SH-SY5Y (cell line): ENCODE measurements around the gene PLD5.

ENCODE experiments used
- GATA2 ChIP-seq: IDR thresholded peaks from 2 replicates; pipeline ENCODE4 v1.6.1; 2011; ENCODE audit warnings: mild to moderate bottlenecking, low read depth, low read length
- GATA3 ChIP-seq: IDR thresholded peaks from 2 replicates; pipeline ENCODE4 v1.6.1; 2011; ENCODE audit warnings: low read depth, mild to moderate bottlenecking, low read length, moderate library complexity

The PLD5 gene

GRCh38 chr1:242178436-242178835 lies 346.1 kb downstream of the PLD5 start:
- TF ChIP-seq GATA2 (no peak), GATA3 (no peak)

GRCh38 chr1:242162140-242162539 lies 362.4 kb downstream of the PLD5 start:
- TF ChIP-seq GATA3 = no peak
- no peak for TF ChIP-seq GATA2

GRCh38 chr1:242147096-242147976 lies 377.2 kb downstream of the PLD5 start:
- TF ChIP-seq GATA3 (no peak), GATA2 (no peak)

- TF ChIP-seq GATA2 (no peak), GATA3 (no peak)
Observed at GRCh38 chr1:242146652-242147051, 377.8 kb downstream of the PLD5 start.

- TF ChIP-seq GATA2 (no peak), GATA3 (no peak)
Observed at GRCh38 chr1:242140836-242141235, 383.7 kb downstream of the PLD5 start.

GRCh38 chr1:242139986-242140385 lies 384.5 kb downstream of the PLD5 start:
- TF ChIP-seq GATA2 = no peak
- TF ChIP-seq GATA3 = no peak

- no peak for TF ChIP-seq GATA2
- TF ChIP-seq GATA3 = no peak
Observed at GRCh38 chr1:242139442-242139841, 385.1 kb downstream of the PLD5 start.

- no peak for TF ChIP-seq GATA3
Observed at GRCh38 chr1:242133796-242134195, 390.7 kb downstream of the PLD5 start.

GRCh38 chr1:242133351-242133750 lies 391.1 kb downstream of the PLD5 start:
- TF ChIP-seq GATA2 (no peak), GATA3 (no peak)

- TF ChIP-seq GATA3 (no peak), GATA2 (peak; percentile 69)
Observed at GRCh38 chr1:242132121-242132817, 392.2 kb downstream of the PLD5 start.

- no peak for TF ChIP-seq GATA2
- no peak for TF ChIP-seq GATA3
Observed at GRCh38 chr1:242128951-242129502, 395.5 kb downstream of the PLD5 start.

- TF ChIP-seq GATA3 (no peak), GATA2 (no peak)
Observed at GRCh38 chr1:242120432-242120831, 404.1 kb downstream of the PLD5 start.

- TF ChIP-seq GATA3 (no peak), GATA2 (no peak)
Observed at GRCh38 chr1:242100921-242101320, 423.6 kb downstream of the PLD5 start.

- TF ChIP-seq GATA3 (no peak), GATA2 (no peak)
Observed at GRCh38 chr1:242093116-242093515, 431.4 kb downstream of the PLD5 start.

- TF ChIP-seq GATA3 = no peak
- TF ChIP-seq GATA2 = no peak
Observed at GRCh38 chr1:242089911-242090310, 434.6 kb downstream of the PLD5 start.

GRCh38 chr1:242088875-242089274 lies 435.6 kb downstream of the PLD5 start:
- no peak for TF ChIP-seq GATA3
- TF ChIP-seq GATA2 = no peak
